ENCODE data around the gene BABAM1.

The BABAM1 gene

DNA sequence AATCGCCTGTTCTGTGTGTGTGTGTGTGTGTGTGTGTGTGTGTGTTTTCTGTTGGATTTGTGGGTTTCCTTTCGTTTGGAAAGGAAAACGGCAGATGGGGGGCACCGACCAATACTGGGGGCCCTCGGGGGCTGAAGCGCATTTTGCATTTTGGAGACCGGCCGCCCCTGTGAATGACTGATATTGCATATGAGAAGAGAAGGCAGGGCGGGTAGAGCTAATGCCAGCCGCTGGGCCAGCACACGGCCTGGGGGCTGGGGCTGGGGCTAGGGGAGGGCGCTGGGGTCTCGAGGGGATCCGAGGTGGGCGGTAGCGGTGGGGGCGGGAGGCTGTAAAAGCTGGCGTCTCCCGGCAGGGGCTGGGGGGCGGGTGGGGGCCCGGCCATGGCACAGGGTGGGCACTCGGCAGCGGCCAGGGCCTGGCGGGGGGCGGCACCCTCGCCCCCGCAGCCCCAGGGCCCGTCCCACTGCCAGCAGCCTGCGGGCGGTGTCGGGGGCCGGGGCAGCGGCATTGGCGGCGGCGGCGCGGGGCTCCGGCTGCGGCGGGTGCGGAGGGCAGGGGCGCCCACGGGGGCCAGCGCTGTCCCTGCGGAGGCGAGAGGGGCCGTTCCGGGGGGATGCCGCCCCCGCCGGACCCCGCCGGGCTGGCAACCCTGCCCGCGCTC is 56.2 kb downstream of the BABAM1 start:
- no peak for DNase-seq (ENCODE audit: low read depth)

- no peak for DNase-seq (ENCODE audit: low read depth)
Measured at GRCh38 chr19:17323964-17324332, 56.7 kb downstream of the BABAM1 start.

DNA sequence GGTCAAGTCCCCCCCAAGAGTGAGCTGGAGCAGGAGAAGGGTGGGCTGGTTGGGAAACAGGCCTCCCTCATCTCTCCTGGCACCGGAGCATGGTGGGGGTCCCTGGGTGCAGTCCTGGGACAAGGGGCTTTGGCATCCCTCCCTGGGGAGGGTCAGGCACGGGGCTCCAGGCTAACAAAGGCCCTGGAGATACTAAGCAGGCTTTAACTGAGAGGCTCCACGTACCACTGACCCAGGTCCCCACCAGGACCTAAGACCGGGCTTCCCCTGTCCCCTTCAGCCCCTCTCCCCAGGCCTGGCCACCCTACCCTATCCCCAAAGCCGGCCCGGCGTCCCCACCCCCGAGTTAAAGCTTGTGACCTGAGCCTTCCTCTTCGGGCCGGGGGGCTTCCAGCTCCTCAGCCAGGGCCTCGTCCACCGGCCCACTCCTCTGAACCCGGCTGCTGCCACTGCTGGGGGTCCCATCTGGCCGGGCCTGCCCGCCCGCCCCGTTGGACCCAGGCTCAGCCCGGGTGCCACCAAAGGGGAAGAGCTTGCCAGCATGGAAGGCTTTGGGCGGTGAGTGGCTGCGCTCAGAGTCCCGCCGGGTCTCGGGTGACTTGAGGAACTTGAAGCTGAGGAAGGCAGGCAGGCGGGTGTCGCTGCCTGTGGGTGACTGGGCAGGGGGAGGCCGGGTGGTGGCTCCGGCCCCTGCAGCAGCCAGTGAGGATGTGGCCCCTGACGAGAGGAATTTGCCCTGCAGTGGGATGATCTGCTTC is 57.3 kb downstream of the BABAM1 start:
- no peak for DNase-seq (ENCODE audit: low read depth)

DNA sequence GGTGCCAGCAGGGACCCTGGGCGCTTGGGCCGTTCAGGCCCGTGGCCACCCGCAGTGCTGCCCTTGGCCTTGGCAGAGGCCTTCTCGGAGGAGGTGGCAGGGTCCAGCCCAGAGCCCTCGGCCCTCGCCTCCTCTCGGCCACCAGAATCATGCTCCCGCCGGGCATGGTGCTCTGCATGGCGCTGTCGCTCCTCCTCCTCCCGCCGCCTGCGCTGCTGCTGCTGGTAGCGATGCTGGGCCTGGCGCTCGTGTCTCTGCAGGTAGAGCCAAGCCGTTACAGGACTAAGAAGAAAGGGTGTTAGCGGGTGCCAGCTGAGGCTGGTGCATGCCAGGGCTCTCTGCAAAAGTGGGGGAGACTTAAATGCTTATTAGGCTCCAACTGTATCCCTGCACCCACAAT is 57.9 kb downstream of the BABAM1 start:
- no peak for DNase-seq (ENCODE audit: low read depth)

- DNase-seq (ENCODE audit: low read depth): peak; percentile 89
Measured at GRCh38 chr19:17325881-17326594, 58.8 kb downstream of the BABAM1 start.

DNA sequence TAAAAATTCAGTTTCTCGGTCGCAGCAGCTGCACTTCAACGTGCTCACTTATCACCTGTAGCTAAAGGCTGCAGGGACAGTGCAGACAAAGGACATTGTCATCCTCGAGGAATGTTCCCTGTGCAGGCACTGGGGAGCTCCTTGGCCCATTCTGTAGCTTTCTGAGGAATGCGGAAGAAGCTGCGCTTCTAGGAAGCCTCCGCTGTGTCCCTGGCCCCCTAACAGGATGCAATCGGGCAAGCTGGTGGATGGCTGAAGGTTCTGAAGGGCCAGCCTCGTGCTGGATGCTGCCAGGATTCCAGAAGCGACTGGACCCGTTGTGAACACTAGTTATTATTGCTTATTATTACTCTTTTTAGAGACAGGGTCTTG is 59.3 kb downstream of the BABAM1 start:
- DNase-seq (ENCODE audit: low read depth): peak; percentile 27

DNA sequence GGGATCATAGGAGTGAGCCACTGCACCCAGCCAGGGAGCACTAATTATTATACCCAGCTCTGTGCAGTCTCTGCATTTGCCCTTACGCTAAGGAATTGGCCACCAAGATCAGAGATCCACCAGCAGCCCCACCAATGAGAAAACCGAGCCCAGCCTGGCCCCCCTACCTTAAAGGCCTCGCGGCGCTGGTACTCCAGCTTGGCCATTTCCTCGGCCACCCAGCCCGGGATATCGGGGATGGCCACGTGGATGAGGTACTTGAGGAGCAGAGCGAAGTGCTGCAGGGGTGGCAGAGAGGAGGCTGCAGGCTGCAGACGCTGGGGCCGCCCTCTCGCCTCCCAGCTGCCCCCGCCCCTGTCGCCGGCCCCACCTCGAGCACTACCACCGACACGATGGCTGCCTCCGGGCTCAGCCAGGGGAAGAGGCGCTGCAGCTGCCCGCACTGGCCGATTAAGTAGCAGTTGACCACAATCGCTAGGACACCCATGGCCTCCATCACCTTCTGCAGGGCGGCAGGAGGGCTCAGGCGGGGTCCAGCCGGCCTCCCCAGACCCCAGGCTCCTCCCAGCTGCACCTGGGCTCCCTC is 59.9 kb downstream of the BABAM1 start:
- no peak for DNase-seq (ENCODE audit: low read depth)

GRCh38 chr19:17327654-17328516 is 60.6 kb downstream of the BABAM1 start:
- no peak for DNase-seq (ENCODE audit: low read depth)
